Testis (tissue), 2 donors: ENCODE results near the gene CELSR1.

Experiments
- CTCF ChIP-seq, 3 experiments: fragments of 450-650 bp in 2 of 3; fragments of 200-600 bp in 1 of 3; sonication (generic) in 1 of 3; IDR thresholded peaks; one replicate each; pipeline ENCODE4 v1.5.1; 2016 to 2019; ENCODE audit warnings: antibody characterized with exemption in 3 of 3, mild to moderate bottlenecking in 2 of 3, moderate library complexity in 1 of 3
- POLR2A ChIP-seq: fragments of 450-650 bp; IDR thresholded peaks from one replicate; pipeline ENCODE4 v1.6.1; 2017; ENCODE audit warnings: antibody characterized with exemption, mild to moderate bottlenecking, moderate library complexity

GRCh38 chr22:46472722-46473016 is 64.8 kb downstream of the CELSR1 start:
- no peak for TF ChIP-seq CTCF (IDR thresholded peaks at IDR 0.05)
- no peak for TF ChIP-seq POLR2A
